Measurements from ENCODE around the gene GRXCR1.

DNA sequence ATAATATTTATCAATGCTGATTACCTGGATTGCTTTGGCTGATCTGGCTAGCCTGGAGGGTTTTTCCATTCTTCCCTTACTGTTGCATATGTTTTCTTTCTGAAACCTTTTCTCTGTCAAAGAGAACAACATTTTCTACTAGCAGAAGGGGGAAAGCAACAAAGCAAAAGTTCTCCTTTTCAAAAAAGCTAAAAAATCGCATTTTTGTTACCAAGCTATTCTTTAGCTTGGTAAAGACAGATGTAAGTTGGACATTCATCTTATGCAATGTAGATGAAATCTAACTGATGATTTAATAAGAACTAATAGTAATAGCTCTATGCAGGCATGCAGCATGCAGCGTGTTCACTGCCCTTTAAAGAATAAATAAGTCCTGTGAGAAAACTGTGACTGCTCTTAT lies at the start of gene GRXCR1:
- TF ChIP-seq EZH2phosphoT487 (IDR thresholded peaks at IDR 0.05; ENCODE audit: insufficient read depth, low read depth) (no peak), EZH2 (IDR thresholded peaks at IDR 0.05; ENCODE audit: insufficient read depth, poor library complexity, severe bottlenecking) (no peak)

Data from GM23248 (cell line).